ENCODE results near the gene GLIS1. TPM values are rescaled to one million over a fixed set of nuclear protein-coding genes. Genes with fewer than 3 reads are reported as not detected.

The GLIS1 gene
- total RNA-seq, 1 donor from 2014 or later: not detected

GRCh38 chr1:53553734-53554509 lies 185.0 kb downstream of the GLIS1 start:
- intact Hi-C loops (cut with micrococcal nuclease): loop anchor here (5.0 kb wide), 1 partner anchor 703 kb away; no protein-coding TSS in a partner anchor

- intact Hi-C loops (cut with micrococcal nuclease): loop anchor here (5.0 kb wide), 1 partner anchor 704 kb away; no protein-coding TSS in a partner anchor
Measured at GRCh38 chr1:53552981-53553733, 185.8 kb downstream of the GLIS1 start.

GRCh38 chr1:53552146-53552861 lies 186.7 kb downstream of the GLIS1 start:
- intact Hi-C loops (cut with micrococcal nuclease): loop anchor here (5.0 kb wide), 1 partner anchor 705 kb away; no protein-coding TSS in a partner anchor

GRCh38 chr1:53551428-53551995 lies 187.5 kb downstream of the GLIS1 start:
- intact Hi-C loops (cut with micrococcal nuclease): loop anchor here (5.0 kb wide), 1 partner anchor 706 kb away; no protein-coding TSS in a partner anchor

- intact Hi-C loops (cut with micrococcal nuclease): loop anchor here (5.0 kb wide), 1 partner anchor 707 kb away; no protein-coding TSS in a partner anchor
Measured at GRCh38 chr1:53550201-53550741, 188.7 kb downstream of the GLIS1 start.

- intact Hi-C loops (cut with micrococcal nuclease): loop anchor here (5.0 kb wide), 1 partner anchor 708 kb away; no protein-coding TSS in a partner anchor
Measured at GRCh38 chr1:53549781-53550180, 189.2 kb downstream of the GLIS1 start.

GRCh38 chr1:53549287-53549686 lies 189.7 kb downstream of the GLIS1 start:
- intact Hi-C loops (cut with micrococcal nuclease): no loop called here

GRCh38 chr1:53548031-53548491 lies 190.9 kb downstream of the GLIS1 start:
- intact Hi-C loops (cut with micrococcal nuclease): no loop called here

- intact Hi-C loops (cut with micrococcal nuclease): no loop called here
Measured at GRCh38 chr1:53547231-53547790, 191.7 kb downstream of the GLIS1 start.

GRCh38 chr1:53546409-53547155 lies 192.4 kb downstream of the GLIS1 start:
- intact Hi-C loops (cut with micrococcal nuclease): no loop called here

GRCh38 chr1:53545663-53546408 lies 193.1 kb downstream of the GLIS1 start:
- intact Hi-C loops (cut with micrococcal nuclease): no loop called here

- intact Hi-C loops (cut with micrococcal nuclease): no loop called here
Measured at GRCh38 chr1:53544728-53545515, 194.0 kb downstream of the GLIS1 start.

GRCh38 chr1:53543778-53544695 lies 194.9 kb downstream of the GLIS1 start:
- intact Hi-C loops (cut with micrococcal nuclease): no loop called here

- intact Hi-C loops (cut with micrococcal nuclease): no loop called here
Measured at GRCh38 chr1:53543130-53543777, 195.7 kb downstream of the GLIS1 start.

GRCh38 chr1:53542551-53542950 lies 196.4 kb downstream of the GLIS1 start:
- intact Hi-C loops (cut with micrococcal nuclease): no loop called here

- intact Hi-C loops (cut with micrococcal nuclease): no loop called here
Measured at GRCh38 chr1:53541761-53542550, 197.0 kb downstream of the GLIS1 start.

Data from T-helper 1 cell treated with Interleukin-12 subunit alpha and Interleukin-12 subunit beta and Interleukin-4 antibody, amounts not matched to agents 30 ng/mL and 1 ng/mL, for 36 hours (primary cell).